ENCODE measurements around the gene TRIM67.

TRIM67 gene

DNA sequence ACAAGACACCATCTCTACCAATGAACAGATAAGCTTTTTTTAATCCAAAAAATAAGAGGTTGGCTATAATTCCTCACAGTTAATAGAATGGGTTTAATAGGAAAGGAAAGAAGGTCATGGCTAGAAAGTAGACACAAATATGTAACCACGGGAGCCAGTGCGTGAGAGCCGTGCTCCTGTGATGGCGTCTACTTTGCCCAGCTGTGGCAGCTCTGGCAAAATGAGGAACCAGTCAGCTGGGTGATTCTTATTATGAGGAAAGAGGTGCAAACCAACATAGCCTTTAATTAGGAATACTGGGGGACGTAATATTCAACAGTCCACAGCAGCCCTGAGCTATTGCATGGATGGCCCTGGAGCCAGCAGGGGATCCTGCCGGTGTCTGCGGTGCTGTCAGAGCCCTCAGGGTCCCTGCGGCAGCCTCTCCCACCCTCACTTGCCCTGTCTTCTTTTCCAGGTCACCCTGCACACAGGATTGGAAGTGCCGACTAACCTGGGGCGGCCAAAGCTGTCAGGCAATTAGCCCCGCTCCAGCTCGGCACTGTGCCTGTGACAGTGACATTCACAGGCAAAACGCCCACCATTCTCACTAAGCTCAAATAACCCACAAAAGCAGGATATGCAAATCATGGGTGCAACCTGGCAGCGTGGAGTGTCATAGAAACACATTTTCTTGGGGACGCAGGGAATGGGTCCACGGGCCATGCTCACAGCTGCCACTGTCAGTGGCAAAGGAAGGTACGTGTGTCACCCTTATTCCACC is 53.2 kb downstream of the TRIM67 start:
- no peak overlapping the region for H3K4me2 ChIP-seq (ENCODE audit: low read depth, low read length)
- no peak overlapping the region for H3K9ac ChIP-seq (ENCODE audit: low read length)
- peaks cover 3% of the 10 kb centered on the region; the same call in 1 of the 2 replicates for H3K4me1 ChIP-seq (ENCODE audit: low read length)

DNA sequence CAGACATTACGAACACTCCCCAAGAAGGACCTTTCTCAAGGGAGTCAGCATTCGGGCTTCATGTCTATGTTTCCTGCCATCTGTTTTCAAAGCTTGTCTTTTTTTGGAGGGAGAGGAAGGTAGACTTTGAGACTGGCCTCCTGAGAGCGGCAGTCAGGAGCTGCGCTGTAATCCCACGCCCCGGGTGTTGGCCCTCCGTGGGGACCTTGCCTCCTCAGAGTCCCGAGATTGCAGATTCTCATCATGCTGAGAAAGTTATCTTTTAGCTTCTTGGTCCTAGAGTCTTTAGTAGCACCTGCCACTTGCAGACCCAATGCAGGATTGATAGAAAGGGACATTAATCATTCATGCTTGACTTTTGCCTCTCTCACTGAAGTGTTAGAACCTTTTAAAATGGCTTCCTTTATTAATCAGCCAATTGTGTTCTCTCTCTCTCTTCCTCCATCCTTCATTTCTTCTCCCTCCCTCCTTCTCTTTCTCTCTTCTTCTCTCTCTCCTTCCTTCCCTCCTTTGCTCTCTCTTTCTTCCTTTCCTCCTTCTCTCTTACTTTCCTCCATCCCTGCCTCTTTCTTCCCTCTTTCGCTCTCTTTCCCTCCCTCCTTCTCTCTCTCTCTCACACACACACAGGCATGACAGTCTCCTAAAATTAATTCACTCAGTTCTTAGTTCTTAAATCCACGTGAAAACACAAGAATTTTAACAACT is 54.0 kb downstream of the TRIM67 start:
- Histone ChIP-seq H3K27me3 (replicated peaks; ENCODE audit: insufficient read depth, low read length) (no peaks in the 10 kb centered on the region), H3K27ac (ENCODE audit: low read length) (no peak overlapping the region), H3K36me3 (replicated peaks; ENCODE audit: insufficient read depth, low read length) (no peaks in the 10 kb centered on the region), H4K20me1 (ENCODE audit: insufficient read depth, low read length) (no peaks in the 10 kb centered on the region), H3K9me3 (replicated peaks; ENCODE audit: insufficient read depth, low read length) (no peaks in the 10 kb centered on the region), H3K4me2 (ENCODE audit: low read depth, low read length) (no peak overlapping the region), H3K79me2 (ENCODE audit: low read length) (no peaks in the 10 kb centered on the region), H3K9me2 (replicated peaks; ENCODE audit: insufficient read depth, low read length) (no peaks in the 10 kb centered on the region), H3K4me3 (ENCODE audit: low read length) (no peak overlapping the region), H3F3A (ENCODE audit: insufficient read depth, low read length) (peaks cover 4% of the 10 kb centered on the region; the same call in 1 of the 2 replicates), H2AFZ (ENCODE audit: low read length) (no peak overlapping the region), H3K9ac (ENCODE audit: low read length) (no peak overlapping the region), H3K4me1 (ENCODE audit: low read length) (peaks cover 3% of the 10 kb centered on the region; the same call in 1 of the 2 replicates)
- TF ChIP-seq, protein P1, sequence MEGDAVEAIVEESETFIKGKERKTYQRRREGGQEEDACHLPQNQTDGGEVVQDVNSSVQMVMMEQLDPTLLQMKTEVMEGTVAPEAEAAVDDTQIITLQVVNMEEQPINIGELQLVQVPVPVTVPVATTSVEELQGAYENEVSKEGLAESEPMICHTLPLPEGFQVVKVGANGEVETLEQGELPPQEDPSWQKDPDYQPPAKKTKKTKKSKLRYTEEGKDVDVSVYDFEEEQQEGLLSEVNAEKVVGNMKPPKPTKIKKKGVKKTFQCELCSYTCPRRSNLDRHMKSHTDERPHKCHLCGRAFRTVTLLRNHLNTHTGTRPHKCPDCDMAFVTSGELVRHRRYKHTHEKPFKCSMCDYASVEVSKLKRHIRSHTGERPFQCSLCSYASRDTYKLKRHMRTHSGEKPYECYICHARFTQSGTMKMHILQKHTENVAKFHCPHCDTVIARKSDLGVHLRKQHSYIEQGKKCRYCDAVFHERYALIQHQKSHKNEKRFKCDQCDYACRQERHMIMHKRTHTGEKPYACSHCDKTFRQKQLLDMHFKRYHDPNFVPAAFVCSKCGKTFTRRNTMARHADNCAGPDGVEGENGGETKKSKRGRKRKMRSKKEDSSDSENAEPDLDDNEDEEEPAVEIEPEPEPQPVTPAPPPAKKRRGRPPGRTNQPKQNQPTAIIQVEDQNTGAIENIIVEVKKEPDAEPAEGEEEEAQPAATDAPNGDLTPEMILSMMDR (IDR thresholded peaks at IDR 0.05; ENCODE audit: low read length): no peak
- TF ChIP-seq EZH2phosphoT487 (IDR thresholded peaks at IDR 0.05; ENCODE audit: low read length) (no peak), EZH2 (optimal IDR thresholded peaks at IDR 0.05; ENCODE audit: low read depth, low read length) (no peak)
- no peak for DNase-seq

More for the DNA sequence above, 53.2 kb downstream of the TRIM67 start:
- H3K27ac ChIP-seq (ENCODE audit: low read length): no peak overlapping the region
- no peaks in the 10 kb centered on the region for H4K20me1 ChIP-seq (ENCODE audit: insufficient read depth, low read length)
- no peaks in the 10 kb centered on the region for H3K9me2 ChIP-seq (replicated peaks; ENCODE audit: insufficient read depth, low read length)
- H3K79me2 ChIP-seq (ENCODE audit: low read length): no peaks in the 10 kb centered on the region
- no peak overlapping the region for H2AFZ ChIP-seq (ENCODE audit: low read length)
- no peaks in the 10 kb centered on the region for H3K27me3 ChIP-seq (replicated peaks; ENCODE audit: insufficient read depth, low read length)
- H3F3A ChIP-seq (ENCODE audit: insufficient read depth, low read length): peaks cover 4% of the 10 kb centered on the region; the same call in 1 of the 2 replicates
- DNase-seq: no peak
- no peaks in the 10 kb centered on the region for H3K36me3 ChIP-seq (replicated peaks; ENCODE audit: insufficient read depth, low read length)
- no peaks in the 10 kb centered on the region for H3K9me3 ChIP-seq (replicated peaks; ENCODE audit: insufficient read depth, low read length)
- no peak overlapping the region for H3K4me3 ChIP-seq (ENCODE audit: low read length)
- TF ChIP-seq, protein P1 (IDR thresholded peaks at IDR 0.05; ENCODE audit: low read length): no peak
- TF ChIP-seq EZH2 (optimal IDR thresholded peaks at IDR 0.05; ENCODE audit: low read depth, low read length) (no peak), EZH2phosphoT487 (IDR thresholded peaks at IDR 0.05; ENCODE audit: low read length) (no peak)

DNA sequence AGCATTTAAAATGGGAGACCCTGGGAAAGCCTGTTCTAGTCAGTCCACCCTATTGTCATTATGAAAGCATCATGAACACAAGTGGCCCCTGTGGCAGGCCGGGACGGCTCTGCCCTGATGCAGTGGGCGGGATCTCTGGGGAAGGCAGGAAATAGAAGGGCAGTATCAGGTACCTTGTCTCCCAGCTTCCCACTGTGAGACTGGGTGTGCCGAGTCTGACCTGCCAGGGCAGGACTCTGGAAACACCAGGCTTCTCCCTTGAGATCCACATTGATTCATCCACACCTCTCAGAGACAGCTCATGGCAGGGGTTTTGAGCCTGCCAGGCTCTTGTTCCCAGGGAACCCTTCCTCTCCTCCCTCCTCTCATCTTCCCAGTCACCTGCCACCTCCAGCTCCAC is 54.6 kb downstream of the TRIM67 start:
- Histone ChIP-seq H3K79me2 (ENCODE audit: low read length) (no peaks in the 10 kb centered on the region), H3K27me3 (replicated peaks; ENCODE audit: insufficient read depth, low read length) (no peaks in the 10 kb centered on the region), H2AFZ (ENCODE audit: low read length) (no peak overlapping the region), H4K20me1 (ENCODE audit: insufficient read depth, low read length) (no peaks in the 10 kb centered on the region), H3K9me2 (replicated peaks; ENCODE audit: insufficient read depth, low read length) (no peaks in the 10 kb centered on the region), H3K27ac (ENCODE audit: low read length) (no peak overlapping the region), H3K4me1 (ENCODE audit: low read length) (no peaks in the 10 kb centered on the region), H3K36me3 (replicated peaks; ENCODE audit: insufficient read depth, low read length) (no peaks in the 10 kb centered on the region), H3F3A (ENCODE audit: insufficient read depth, low read length) (peaks cover 3% of the 10 kb centered on the region; the same call in 1 of the 2 replicates), H3K4me3 (ENCODE audit: low read length) (no peak overlapping the region), H3K9me3 (replicated peaks; ENCODE audit: insufficient read depth, low read length) (no peaks in the 10 kb centered on the region), H3K9ac (ENCODE audit: low read length) (no peak overlapping the region), H3K4me2 (ENCODE audit: low read depth, low read length) (no peak overlapping the region)
- no peak for TF ChIP-seq EZH2 (optimal IDR thresholded peaks at IDR 0.05; ENCODE audit: low read depth, low read length)
- TF ChIP-seq, protein P1 (IDR thresholded peaks at IDR 0.05; ENCODE audit: low read length): no peak
- TF ChIP-seq EZH2phosphoT487 (IDR thresholded peaks at IDR 0.05; ENCODE audit: low read length): no peak
- no peak for DNase-seq
